Stimulated activated effector memory CD8-positive, alpha-beta T cell treated with anti-CD3 and anti-CD28 coated beads, Interleukin-12 subunit alpha, Interleukin-12 subunit beta, amount 100 ng/mL, for 72 hours (primary cell): Measurements from ENCODE around the gene SPINT1.
"Not testable (repeated sequence)": the region's sequence is repeated elsewhere in the genome, so short reads cannot be mapped to it uniquely, and the experiment has no call there.

Experiments used
- ATAC-seq: fragments of 150-1000 bp; cut with Tn5 transposase; 2 replicates; pipeline ENCODE4 v1.10.0; 2021
- DNase-seq, 2 donors: peaks; one replicate each; pipeline ENCODE4 v3.0.0; 2021 to 2022; ENCODE audit warnings: low spot score in 2 of 2
- H3K27ac Mint-ChIP-seq: one replicate; pipeline ENCODE4 v1.8.0; 2022; ENCODE audit warnings: mild to moderate bottlenecking, mixed read lengths
- H3K36me3 Mint-ChIP-seq: one replicate; pipeline ENCODE4 v1.8.0; 2022; ENCODE audit warnings: mild to moderate bottlenecking, mixed read lengths
- H3K4me1 Mint-ChIP-seq: one replicate; pipeline ENCODE4 v1.8.0; 2022; ENCODE audit warnings: mixed read lengths
- H3K4me3 Mint-ChIP-seq: one replicate; pipeline ENCODE4 v1.8.0; 2022; ENCODE audit warnings: mild to moderate bottlenecking, mixed read lengths
- H3K9me3 Mint-ChIP-seq: one replicate; pipeline ENCODE4 v1.8.0; 2022; ENCODE audit warnings: mixed read lengths

SPINT1 gene

GRCh38 chr15:40845511-40846284 is 1.9 kb downstream of the SPINT1 start:
- DNase-seq (no peak), ATAC-seq (no peak)
- Mint-ChIP-seq H3K27ac (peak overlapping the region; percentile 10), H3K36me3 (peaks cover 12% of the 10 kb centered on the region), H3K9me3 (no peaks in the 10 kb centered on the region), H3K4me1 (peaks cover 18% of the 10 kb centered on the region), H3K4me3 (peak overlapping the region; percentile 81)

- H3K4me3 Mint-ChIP-seq, result no peak overlapping the region
- ATAC-seq, result no peak
- H3K9me3 Mint-ChIP-seq, result no peaks in the 10 kb centered on the region
- peak overlapping the region; percentile 10 for H3K27ac Mint-ChIP-seq
- H3K4me1 Mint-ChIP-seq, result peaks cover 18% of the 10 kb centered on the region
- DNase-seq, result no peak
- H3K36me3 Mint-ChIP-seq, result peaks cover 12% of the 10 kb centered on the region
Observed at GRCh38 chr15:40846841-40847222, 3.0 kb downstream of the SPINT1 start.

GRCh38 chr15:40847223-40847961 is 3.5 kb downstream of the SPINT1 start:
- DNase-seq (no peak), ATAC-seq (no peak)
- H3K4me1 Mint-ChIP-seq, result peaks cover 18% of the 10 kb centered on the region
- peak overlapping the region; percentile 10 for H3K27ac Mint-ChIP-seq
- H3K4me3 Mint-ChIP-seq, result no peak overlapping the region
- H3K36me3 Mint-ChIP-seq, result peaks cover 12% of the 10 kb centered on the region
- no peaks in the 10 kb centered on the region for H3K9me3 Mint-ChIP-seq

- H3K4me1 Mint-ChIP-seq, result peaks cover 13% of the 10 kb centered on the region
- no peak overlapping the region for H3K27ac Mint-ChIP-seq
- DNase-seq, result no peak
- peaks cover 5% of the 10 kb centered on the region for H3K36me3 Mint-ChIP-seq
- no peak for ATAC-seq
- H3K4me3 Mint-ChIP-seq, result no peak overlapping the region
- no peaks in the 10 kb centered on the region for H3K9me3 Mint-ChIP-seq
Observed at GRCh38 chr15:40850576-40851112, 6.8 kb downstream of the SPINT1 start.

GRCh38 chr15:40852529-40852928 is 8.7 kb downstream of the SPINT1 start:
- Mint-ChIP-seq H3K27ac (no peak overlapping the region), H3K9me3 (no peaks in the 10 kb centered on the region), H3K36me3 (peaks cover 5% of the 10 kb centered on the region), H3K4me3 (no peak overlapping the region), H3K4me1 (peaks cover 9% of the 10 kb centered on the region)
- ATAC-seq (no peak), DNase-seq (no peak)

- no peak overlapping the region for H3K4me3 Mint-ChIP-seq
- no peak overlapping the region for H3K27ac Mint-ChIP-seq
- no peaks in the 10 kb centered on the region for H3K36me3 Mint-ChIP-seq
- no peak for DNase-seq
- ATAC-seq, result no peak
- no peaks in the 10 kb centered on the region for H3K9me3 Mint-ChIP-seq
- H3K4me1 Mint-ChIP-seq, result peaks cover 8% of the 10 kb centered on the region
Observed at GRCh38 chr15:40853241-40853890, 9.5 kb downstream of the SPINT1 start.

- H3K27ac Mint-ChIP-seq, result no peak overlapping the region
- H3K9me3 Mint-ChIP-seq, result no peaks in the 10 kb centered on the region
- H3K4me3 Mint-ChIP-seq, result no peak overlapping the region
- no peaks in the 10 kb centered on the region for H3K36me3 Mint-ChIP-seq
- DNase-seq (no peak), ATAC-seq (no peak)
- H3K4me1 Mint-ChIP-seq, result peaks cover 8% of the 10 kb centered on the region
Observed at GRCh38 chr15:40854161-40854560, 10.3 kb downstream of the SPINT1 start.

GRCh38 chr15:40855706-40856234 is 11.9 kb downstream of the SPINT1 start:
- ATAC-seq, result no peak
- Mint-ChIP-seq H3K36me3 (no peaks in the 10 kb centered on the region), H3K4me1 (peaks cover 14% of the 10 kb centered on the region), H3K4me3 (no peak overlapping the region), H3K9me3 (no peaks in the 10 kb centered on the region), H3K27ac (peak overlapping the region; percentile 65)
- no peak for DNase-seq

GRCh38 chr15:40856746-40857145 is 12.9 kb downstream of the SPINT1 start:
- ATAC-seq (no peak), DNase-seq (no peak)
- Mint-ChIP-seq H3K9me3 (no peaks in the 10 kb centered on the region), H3K36me3 (no peaks in the 10 kb centered on the region), H3K4me1 (peaks cover 14% of the 10 kb centered on the region), H3K27ac (no peak overlapping the region), H3K4me3 (no peak overlapping the region)

- ATAC-seq (peak; percentile 84), DNase-seq (peak; percentile 89 to 95)
- Mint-ChIP-seq H3K36me3 (no peaks in the 10 kb centered on the region), H3K27ac (no peak overlapping the region), H3K4me1 (peaks cover 14% of the 10 kb centered on the region), H3K4me3 (no peak overlapping the region), H3K9me3 (no peaks in the 10 kb centered on the region)
Observed at GRCh38 chr15:40857601-40858341, 13.9 kb downstream of the SPINT1 start.

GRCh38 chr15:40858706-40859105 is 14.9 kb downstream of the SPINT1 start:
- no peak for DNase-seq
- no peak for ATAC-seq
- Mint-ChIP-seq H3K4me1 (peaks cover 14% of the 10 kb centered on the region), H3K36me3 (no peaks in the 10 kb centered on the region), H3K9me3 (no peaks in the 10 kb centered on the region), H3K27ac (peak overlapping the region; percentile 34), H3K4me3 (no peak overlapping the region)

GRCh38 chr15:40859206-40859851 is 15.5 kb downstream of the SPINT1 start:
- no peaks in the 10 kb centered on the region for H3K9me3 Mint-ChIP-seq
- ATAC-seq (peak; percentile 88), DNase-seq (peak; percentile 82 to 93)
- H3K4me3 Mint-ChIP-seq, result no peak overlapping the region
- H3K36me3 Mint-ChIP-seq, result no peaks in the 10 kb centered on the region
- H3K27ac Mint-ChIP-seq, result peak overlapping the region; percentile 34
- H3K4me1 Mint-ChIP-seq, result peaks cover 14% of the 10 kb centered on the region

GRCh38 chr15:40861147-40861546 is 17.3 kb downstream of the SPINT1 start:
- not testable (repeated sequence) for H3K9me3 Mint-ChIP-seq, DNase-seq, H3K36me3 Mint-ChIP-seq, H3K27ac Mint-ChIP-seq, H3K4me3 Mint-ChIP-seq, ATAC-seq
- H3K4me1 Mint-ChIP-seq, result peaks cover 14% of the 10 kb centered on the region

GRCh38 chr15:40863660-40864270 is 19.9 kb downstream of the SPINT1 start:
- DNase-seq, result no peak
- H3K27ac Mint-ChIP-seq, result no peak overlapping the region
- peaks cover 6% of the 10 kb centered on the region for H3K4me1 Mint-ChIP-seq
- ATAC-seq, result no peak
- H3K36me3 Mint-ChIP-seq, result no peaks in the 10 kb centered on the region
- no peak overlapping the region for H3K4me3 Mint-ChIP-seq
- no peaks in the 10 kb centered on the region for H3K9me3 Mint-ChIP-seq
